A549 treated with DMSO at 1 μM for 4 hours (cell line): Measurements from ENCODE around the gene VPS33B. TPM values are rescaled to one million over a fixed set of nuclear protein-coding genes. Genes with fewer than 3 reads are reported as not detected.

Experiments
- total RNA-seq: library from RNA; stranded (reverse); fragments of 200-300 nt; extraction: Qiagen RNA extraction; gene quantifications from 5 replicates; pipeline ENCODE4 v1.2.3, GENCODE V29; 2022; ENCODE audit warnings: low read depth

The VPS33B gene
- total RNA-seq = 13.6 to 20.3 TPM (median 14.7 TPM) in 5 replicates

DNA sequence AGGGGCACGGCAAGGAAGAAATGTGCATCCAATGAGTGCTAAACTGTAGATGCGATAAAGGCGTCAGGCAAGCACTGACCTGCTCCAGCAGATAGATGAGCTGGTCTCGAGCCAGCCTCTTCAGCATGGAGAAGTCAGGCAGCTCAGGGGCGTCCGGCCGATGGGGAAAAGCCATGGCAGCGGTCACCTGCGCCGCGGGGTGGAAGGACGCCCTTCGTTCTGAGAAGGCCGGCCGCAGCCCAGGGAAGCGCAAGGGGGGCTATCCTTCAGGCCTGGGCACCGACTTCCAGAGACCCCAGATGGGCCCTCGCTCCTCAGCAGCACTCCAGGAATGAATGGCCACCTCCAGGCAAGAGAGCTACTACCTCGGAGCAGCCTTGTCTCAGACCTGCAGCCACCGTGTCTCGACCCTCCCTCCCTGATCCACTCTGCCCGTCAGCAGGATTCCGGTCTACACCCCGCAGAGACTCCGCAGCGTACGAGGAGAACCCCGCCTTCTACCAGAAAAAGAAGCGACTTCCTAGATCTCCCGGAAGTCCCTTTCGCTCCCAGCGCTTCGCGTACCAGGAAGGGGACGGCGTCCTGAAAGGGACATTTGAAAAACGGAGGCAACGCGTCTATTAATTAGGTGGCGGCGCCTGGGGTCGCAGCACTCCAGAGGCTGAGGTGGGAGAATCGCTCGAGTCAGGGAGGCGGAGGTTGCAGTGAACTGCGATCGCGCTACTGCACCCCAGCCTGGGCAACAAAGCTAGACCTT is at the start of gene VPS33B:
VPS33B (minus strand) TSS at position 520 of the 757 bp plus-strand sequence; CDS start at position 175, 345 bp downstream.

DNA sequence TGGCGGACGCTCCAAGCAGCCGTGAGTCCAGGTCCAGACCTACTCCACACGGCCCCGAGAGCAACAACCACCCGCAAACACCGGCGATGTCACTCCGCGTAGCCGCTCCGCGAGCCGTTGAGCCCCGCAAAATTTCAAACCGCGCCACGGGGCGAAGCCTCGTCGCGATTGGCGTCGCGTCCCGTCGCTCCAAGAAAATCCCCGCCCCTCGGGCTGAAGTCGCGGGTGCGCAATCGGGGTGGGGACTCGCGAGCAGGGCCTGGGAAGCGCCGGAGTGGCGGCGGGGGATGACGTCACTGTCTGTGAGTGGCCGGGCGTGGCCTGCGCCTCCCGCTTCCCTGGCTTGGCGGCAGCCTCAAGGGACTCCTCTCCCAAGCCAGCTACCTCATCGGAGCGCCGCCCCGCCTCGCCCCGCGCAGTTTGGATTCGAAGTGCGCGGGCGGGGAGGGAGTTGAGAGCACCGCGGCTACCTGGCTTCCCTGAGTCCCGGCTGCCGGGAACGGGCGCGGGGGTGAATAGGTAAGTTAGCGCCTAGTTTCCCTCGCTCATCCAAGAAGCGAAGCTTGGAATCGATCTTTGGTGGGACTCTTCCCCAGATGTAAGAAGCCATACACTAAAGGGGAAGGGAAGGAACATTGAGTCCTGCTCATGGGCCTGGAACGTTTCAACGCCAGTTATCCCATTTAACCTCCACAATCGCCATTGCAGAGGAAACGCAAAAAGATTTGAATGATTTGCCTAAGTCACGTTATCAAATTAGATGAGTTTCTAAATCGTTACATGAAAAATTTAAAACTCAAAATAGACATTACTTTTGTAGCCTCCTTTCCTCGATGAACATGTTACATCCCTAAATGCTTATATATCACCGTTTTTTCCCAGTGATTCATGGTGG is 27.7 kb downstream of the VPS33B start, which contains the start of gene PRC1:
PRC1 (minus strand) TSS at position 119 of the 895 bp plus-strand sequence; CDS start at position 1, 118 bp downstream.

DNA sequence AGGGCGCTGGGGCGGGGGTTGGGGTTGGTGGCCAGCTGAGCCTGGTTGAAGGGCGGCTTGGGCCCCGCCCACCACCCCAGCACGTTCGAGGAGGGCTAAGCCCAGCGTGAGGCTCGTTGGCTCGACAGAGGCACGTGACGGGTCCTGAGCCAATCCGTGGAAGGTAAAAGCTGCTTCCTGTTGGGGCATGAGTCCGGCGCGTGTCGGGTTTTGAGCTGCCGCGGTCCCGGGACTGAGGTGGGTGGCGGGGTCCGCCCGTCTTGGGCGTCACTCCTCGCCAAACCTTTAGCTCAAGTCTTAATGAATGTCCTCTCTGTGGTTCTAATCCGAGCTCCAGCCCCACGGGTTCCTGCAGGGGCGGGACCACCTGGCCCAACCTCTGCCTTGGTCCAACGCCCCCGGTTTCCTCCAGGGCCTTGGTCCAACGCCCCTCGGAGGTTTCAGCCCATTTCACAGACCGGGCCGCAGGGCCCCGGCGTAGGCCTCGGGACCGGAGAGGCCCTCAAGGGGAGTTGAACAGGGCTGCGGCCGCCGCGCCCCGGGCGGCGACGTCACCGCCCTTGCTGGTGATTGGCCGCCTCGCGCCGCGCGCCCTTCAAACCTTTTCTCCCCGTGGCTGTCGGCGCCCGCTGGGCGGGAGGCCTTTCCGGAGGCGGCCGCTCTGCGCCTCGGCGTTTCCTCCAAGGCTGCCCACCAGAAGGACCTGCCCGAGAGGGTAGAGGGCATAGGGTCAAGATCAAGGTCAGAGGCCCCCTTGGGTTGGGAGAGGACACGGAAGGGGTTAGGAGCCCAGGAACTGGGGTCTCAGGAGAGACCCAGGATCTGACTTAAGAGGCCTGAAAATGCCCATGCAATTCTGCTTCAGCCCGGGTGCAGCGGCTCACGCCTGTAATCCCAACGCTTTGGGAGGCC is 67.4 kb downstream of the VPS33B start, which contains the start of gene RCCD1:
RCCD1 (plus strand) TSS at position 173 of the 912 bp plus-strand sequence. CDS start 1,851 bp downstream, outside the sequence.

Other genes starting within 250 kb of the VPS33B start
- 47.3 to 60.2 TPM (median 51.6 TPM) in 5 replicates for gene FURIN, start 154.0 kb downstream of the VPS33B start, total RNA-seq
- 0.69 to 0.88 TPM (median 0.71 TPM) in 5 replicates for gene FES, start 138.1 kb downstream of the VPS33B start, total RNA-seq
- 27.5 to 32.0 TPM (median 30.1 TPM) in 5 replicates for gene MAN2A2, start 119.3 kb downstream of the VPS33B start, total RNA-seq
- gene HDDC3, start 90.0 kb downstream of the VPS33B start, total RNA-seq = 31.9 to 34.3 TPM (median 32.7 TPM) in 5 replicates
- 57.3 to 63.7 TPM (median 57.7 TPM) in 5 replicates for gene UNC45A, start 87.3 kb downstream of the VPS33B start, total RNA-seq
- 25.3 to 40.0 TPM (median 33.0 TPM) in 5 replicates for gene RCCD1, start 67.7 kb downstream of the VPS33B start, total RNA-seq
- gene PRC1, start 28.1 kb downstream of the VPS33B start, total RNA-seq = 198 to 234 TPM (median 215 TPM) in 5 replicates
- gene SV2B, start 77.7 kb upstream of the VPS33B start, total RNA-seq = 0.02 to 0.03 TPM (median 0.03 TPM) in 4 of 5 replicates, not detected in the other